Psoas muscle (tissue), 8 donors: Measurements from ENCODE around the gene FAM163B. TPM values are rescaled to one million over a fixed set of nuclear protein-coding genes. Genes with fewer than 3 reads are reported as not detected.

ENCODE experiments used
- ATAC-seq, 4 donors: fragments of 200-7000 bp; cut with Tn5 transposase; one replicate each; pipeline ENCODE4 v1.9.1; 2020; ENCODE audit warnings: moderate library complexity in 3 of 4, mild to moderate bottlenecking in 2 of 4
- DNase-seq, 2 donors: peaks; one replicate each; pipeline ENCODE4 v3.0.0-alpha.2; 2020
- H3K27ac ChIP-seq: fragments of 200-600 bp; one replicate; pipeline ENCODE4 v1.8.0; 2022
- H3K27me3 ChIP-seq, 3 donors: fragments of 200-600 bp in 1 of 3; one replicate each; pipeline versions ENCODE4 v1.6.1 to v1.8.0; 2013 to 2022; ENCODE audit warnings: low read length in 2 of 3, mild to moderate bottlenecking in 2 of 3, moderate library complexity in 1 of 3; ENCODE audit not compliant: insufficient read depth in 3 of 3
- H3K36me3 ChIP-seq, 2 donors: fragments of 200-600 bp in 1 of 2; one replicate each; pipeline versions ENCODE4 v1.6.1 to v1.8.0; 2013 to 2022; ENCODE audit warnings: low read depth in 1 of 2, mild to moderate bottlenecking in 1 of 2, moderate library complexity in 1 of 2; ENCODE audit not compliant: insufficient read depth in 1 of 2
- H3K4me1 ChIP-seq: fragments of 200-600 bp; one replicate; pipeline ENCODE4 v1.8.0; 2022
- H3K4me3 ChIP-seq: fragments of 200-600 bp; one replicate; pipeline ENCODE4 v1.8.0; 2022; ENCODE audit warnings: mild to moderate bottlenecking
- H3K9me3 ChIP-seq: fragments of 200-600 bp; one replicate; pipeline ENCODE4 v1.8.0; 2022
- WGBS, 3 donors: extraction: QIAGEN DNeasy Blood & Tissue Kit; methylation state at CpG; one replicate each; pipeline versions ENCODE4 v1.1.6 to v1.1.7; 2013; 5-methylcytosine and 5-hydroxymethylcytosine counted together
- intact Hi-C, 2 donors: fragments of 100-400 bp; cut with DNase I; formaldehyde crosslinking; loops; one replicate each; pipeline versions ENCODE4 v1.11.0 to v1.14.2; 2022
- polyA plus RNA-seq, 3 donors: library from polyadenylated mRNA; stranded (reverse); fragments of 200-250 nt; gene quantifications; one replicate each; pipeline ENCODE4 v1.2.3, GENCODE V29; 2013
- total RNA-seq, 4 donors: library from RNA; stranded (reverse); fragmentation: NEBNext Ultra II Directional in 2 of 4; extraction: Animal tissue kit (Norgen Biotek cat#: 25700) in 2 of 4; gene quantifications; one replicate each; pipeline versions ENCODE4 v1.2.1 to v1.2.4, GENCODE V29; 2021 to 2023
- TF ChIP-seq, protein P1 (sequence below): fragments of 200-600 bp; IDR thresholded peaks from one replicate; pipeline ENCODE4 v1.8.0; 2022; ENCODE audit warnings: antibody characterized with exemption
- donor health status: healthy with polysubstance abuse.
- donor health status: DM: no; HTN: no; CAD: no; lungs with moderate emphysema.
- donor health status: Bipolar disorder and iron deficiency.
- donor health status: healthy.
- donor health status: DM: yes; HTN: yes; CAD: no.
- donor health status: DM: no; HTN: no; CAD: no.
- donor health status: DM: no; HTN: no; CAD: no.
- donor health status: DM: yes; HTN: yes; CAD: no.

FAM163B gene
- total and polyA plus RNA-seq, 7 donors, result not detected

DNA sequence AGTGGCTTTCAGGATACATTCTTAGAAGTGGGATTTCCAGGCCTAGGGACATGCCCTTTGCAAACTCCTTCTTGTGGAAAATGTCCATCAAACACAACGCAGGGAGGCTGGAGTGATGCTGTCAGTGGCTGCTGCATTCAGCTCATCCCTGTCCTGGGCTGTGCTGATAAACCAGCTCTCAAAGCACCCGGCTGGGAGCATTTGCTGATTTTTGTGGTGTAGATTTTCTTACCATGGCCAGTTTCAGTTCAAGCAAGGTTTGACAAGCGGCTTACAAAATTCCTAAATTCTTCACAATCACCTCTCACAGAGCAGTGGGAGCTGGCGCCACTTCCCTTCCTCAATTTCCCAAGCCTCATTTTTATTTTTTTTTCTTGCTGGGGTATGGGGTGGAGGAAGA, 28.2 kb downstream of the FAM163B start:
- Histone ChIP-seq H3K27me3 (peaks cover 0 to 52% (median 15%) of the 10 kb centered on the region in 3 donors), H3K27ac (no peak overlapping the region), H3K36me3 (no peaks in the 10 kb centered on the region), H3K4me3 (no peak overlapping the region), H3K4me1 (peaks cover 3% of the 10 kb centered on the region), H3K9me3 (no peaks in the 10 kb centered on the region)
- 79 to 85% (median 84%) methylated on average over 4 of the region's 4 CpGs for WGBS, 3 donors
- no peak for DNase-seq
- intact Hi-C loops, result no loop called here
- TF ChIP-seq, protein P1, sequence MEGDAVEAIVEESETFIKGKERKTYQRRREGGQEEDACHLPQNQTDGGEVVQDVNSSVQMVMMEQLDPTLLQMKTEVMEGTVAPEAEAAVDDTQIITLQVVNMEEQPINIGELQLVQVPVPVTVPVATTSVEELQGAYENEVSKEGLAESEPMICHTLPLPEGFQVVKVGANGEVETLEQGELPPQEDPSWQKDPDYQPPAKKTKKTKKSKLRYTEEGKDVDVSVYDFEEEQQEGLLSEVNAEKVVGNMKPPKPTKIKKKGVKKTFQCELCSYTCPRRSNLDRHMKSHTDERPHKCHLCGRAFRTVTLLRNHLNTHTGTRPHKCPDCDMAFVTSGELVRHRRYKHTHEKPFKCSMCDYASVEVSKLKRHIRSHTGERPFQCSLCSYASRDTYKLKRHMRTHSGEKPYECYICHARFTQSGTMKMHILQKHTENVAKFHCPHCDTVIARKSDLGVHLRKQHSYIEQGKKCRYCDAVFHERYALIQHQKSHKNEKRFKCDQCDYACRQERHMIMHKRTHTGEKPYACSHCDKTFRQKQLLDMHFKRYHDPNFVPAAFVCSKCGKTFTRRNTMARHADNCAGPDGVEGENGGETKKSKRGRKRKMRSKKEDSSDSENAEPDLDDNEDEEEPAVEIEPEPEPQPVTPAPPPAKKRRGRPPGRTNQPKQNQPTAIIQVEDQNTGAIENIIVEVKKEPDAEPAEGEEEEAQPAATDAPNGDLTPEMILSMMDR, result no peak
- ATAC-seq, result no peak

- H3K4me3 ChIP-seq, result no peak overlapping the region
- H3K27ac ChIP-seq, result no peak overlapping the region
- DNase-seq (no peak), ATAC-seq (no peak)
- peaks cover 0 to 52% (median 13%) of the 10 kb centered on the region in 3 donors for H3K27me3 ChIP-seq
- WGBS, 3 donors, result 62 to 74% (median 63%) methylated on average over 6 of the region's 6 CpGs
- TF ChIP-seq, protein P1, result no peak
- H3K36me3 ChIP-seq, result no peaks in the 10 kb centered on the region
- H3K9me3 ChIP-seq, result no peaks in the 10 kb centered on the region
- peaks cover 3% of the 10 kb centered on the region for H3K4me1 ChIP-seq
- intact Hi-C loops, result no loop called here
Measured at GRCh38 chr9:133580419-133580738, 28.8 kb downstream of the FAM163B start.

DNA sequence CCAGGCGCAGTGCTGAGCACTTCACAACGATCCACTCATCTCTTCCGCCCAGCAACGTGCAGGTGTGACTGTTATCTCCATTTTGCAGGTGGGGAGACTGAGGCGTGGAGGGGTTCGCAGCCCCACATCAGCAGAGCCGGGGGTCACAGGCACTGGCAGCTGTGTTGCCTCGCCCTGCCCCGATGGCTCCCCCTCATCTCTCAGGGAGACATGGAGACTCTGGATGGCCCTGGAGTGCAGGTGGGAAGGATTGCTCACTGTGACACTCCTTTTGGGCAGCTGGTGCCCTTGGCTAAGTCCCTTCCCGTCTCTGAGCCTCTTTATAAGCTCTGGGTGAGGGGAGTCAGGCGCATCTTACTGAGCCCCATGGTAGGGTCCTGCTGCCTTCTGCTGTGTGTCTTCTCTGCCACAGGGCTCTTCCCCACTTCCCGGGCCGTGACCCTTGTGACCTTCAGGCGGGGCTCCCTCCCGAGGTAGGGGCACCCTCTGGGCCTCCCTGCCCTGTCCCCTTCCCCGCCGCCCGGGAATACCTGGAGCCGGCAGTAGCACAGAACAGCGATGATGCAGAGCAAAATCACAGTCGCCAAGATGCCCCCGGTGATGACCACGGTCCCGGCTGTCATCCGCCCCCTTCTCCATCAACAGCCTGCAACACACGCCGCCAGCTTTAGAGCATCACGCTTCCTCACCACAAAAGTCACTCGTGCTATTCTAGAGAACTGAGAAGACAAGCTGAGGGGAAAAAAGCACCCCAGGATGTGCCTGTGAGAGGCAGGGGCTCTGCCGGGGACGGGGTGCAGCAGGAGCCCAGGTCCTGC, 29.4 kb downstream of the FAM163B start:
- ATAC-seq (no peak), DNase-seq (no peak)
- WGBS, 3 donors, result 77 to 81% (median 78%) methylated on average over 31 of the region's 31 CpGs
- TF ChIP-seq, protein P1, result no peak
- no peak overlapping the region for H3K4me3 ChIP-seq
- no peaks in the 10 kb centered on the region for H3K9me3 ChIP-seq
- H3K27ac ChIP-seq, result no peak overlapping the region
- peaks cover 0 to 52% (median 10%) of the 10 kb centered on the region in 3 donors for H3K27me3 ChIP-seq
- intact Hi-C loops, result no loop called here
- H3K36me3 ChIP-seq, result no peaks in the 10 kb centered on the region
- H3K4me1 ChIP-seq, result peaks cover 1% of the 10 kb centered on the region

DNA sequence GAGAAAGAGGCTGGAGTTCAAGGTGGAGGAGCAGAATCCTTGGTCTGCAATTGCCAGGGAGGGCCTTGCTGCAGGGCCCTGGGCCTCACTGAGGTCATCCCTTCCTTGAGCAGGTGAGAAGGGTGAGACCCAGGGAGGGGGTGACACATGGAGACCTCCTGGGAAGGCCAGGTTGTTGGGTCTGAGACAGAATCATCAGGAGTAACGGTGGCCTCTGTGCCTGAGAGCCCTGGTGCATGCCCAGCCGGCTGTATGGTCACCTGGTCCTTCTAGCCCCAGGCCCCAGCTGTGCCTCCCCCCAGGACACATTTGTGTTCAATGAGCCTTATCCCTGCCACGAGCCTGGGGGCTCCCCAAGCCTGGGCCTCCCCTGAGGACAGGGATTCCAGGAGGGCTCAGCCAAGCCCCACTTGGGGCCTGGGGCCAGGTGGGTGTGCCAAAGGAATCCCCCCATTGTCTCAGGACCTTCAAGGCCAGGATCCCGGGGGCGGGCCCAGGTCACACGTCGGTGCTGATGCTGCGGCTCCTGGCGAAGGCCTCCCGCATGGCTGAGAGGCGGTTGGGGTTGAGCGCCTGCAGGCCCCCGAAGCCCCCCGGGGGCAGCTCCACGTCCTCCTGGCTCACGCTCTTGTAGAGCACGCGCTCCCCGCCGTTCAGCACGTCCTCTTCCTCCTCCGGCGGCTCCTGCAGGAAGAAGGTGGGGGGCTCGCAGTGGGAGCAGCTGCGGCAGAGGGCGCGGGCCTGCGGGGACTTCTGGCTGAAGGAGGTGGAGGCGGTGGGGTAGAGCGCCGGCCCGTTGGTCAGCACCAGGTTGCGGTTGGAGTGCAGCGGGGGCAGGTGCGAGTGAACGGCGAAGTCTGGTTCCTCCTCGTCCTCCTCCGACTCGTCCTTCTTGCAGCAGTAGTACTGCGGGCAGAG, 30.4 kb downstream of the FAM163B start:
- Histone ChIP-seq H3K4me3 (no peak overlapping the region), H3K27ac (no peak overlapping the region), H3K36me3 (no peaks in the 10 kb centered on the region), H3K4me1 (no peaks in the 10 kb centered on the region), H3K27me3 (peaks cover 0 to 53% (median 5%) of the 10 kb centered on the region in 3 donors), H3K9me3 (no peaks in the 10 kb centered on the region)
- DNase-seq, result no peak
- TF ChIP-seq, protein P1, result no peak
- intact Hi-C loops, result no loop called here
- ATAC-seq, result no peak
- WGBS, 3 donors, result 72 to 76% (median 74%) methylated on average over 36 to 41 of the region's 41 CpGs
